HCT116 (cell line): Measurements from ENCODE around the gene DRGX.

ENCODE experiments used
- ATF3 ChIP-seq: IDR thresholded peaks from 2 replicates; pipeline ENCODE4 v1.6.1; 2012
- CEBPB ChIP-seq: IDR thresholded peaks from 2 replicates; pipeline ENCODE4 v1.6.1; 2012; ENCODE audit warnings: low read depth
- EZH2 ChIP-seq: fragments of 200-600 bp; sonication (generic); IDR thresholded peaks from 2 replicates; pipeline ENCODE4 v1.6.1; 2017; ENCODE audit warnings: antibody characterized with exemption, mixed run types
- EZH2phosphoT487 ChIP-seq: fragments of 200-600 bp; IDR thresholded peaks from 2 replicates; pipeline ENCODE4 v1.6.1; 2018; ENCODE audit warnings: antibody characterized with exemption, borderline replicate concordance
- JUND ChIP-seq: IDR thresholded peaks from 2 replicates; pipeline ENCODE4 v1.6.1; 2012
- POLR2A ChIP-seq: IDR thresholded peaks from 2 replicates; pipeline ENCODE4 v1.7.0; 2011; ENCODE audit warnings: borderline replicate concordance; ENCODE audit not compliant: insufficient read depth, insufficient read length; ENCODE audit errors: extremely low read depth
- SIN3A ChIP-seq: IDR thresholded peaks from 2 replicates; pipeline ENCODE4 v1.6.1; 2012; ENCODE audit warnings: low read depth
- SP1 ChIP-seq: IDR thresholded peaks from 2 replicates; pipeline ENCODE4 v1.6.1; 2012; ENCODE audit warnings: low read depth
- TF ChIP-seq, protein P1 (sequence below), 3 experiments: fragments of 200-600 bp in 1 of 3; sonication (generic) in 1 of 3; IDR thresholded peaks in 2 of 3; conservative IDR thresholded peaks in 1 of 3; 2 replicates each; pipeline ENCODE4 v1.5.1; 2012 to 2017; ENCODE audit warnings: low read depth in 2 of 3, low read length in 2 of 3, antibody characterized with exemption in 1 of 3, borderline replicate concordance in 1 of 3, control low read depth in 1 of 3, mild to moderate bottlenecking in 1 of 3, mixed read lengths in 1 of 3, mixed run types in 1 of 3, moderate library complexity in 1 of 3; ENCODE audit not compliant: insufficient read depth in 1 of 3
- TF ChIP-seq, protein P2 (sequence below): IDR thresholded peaks from 2 replicates; pipeline ENCODE4 v1.6.1; 2012; ENCODE audit warnings: low read depth

DNA sequence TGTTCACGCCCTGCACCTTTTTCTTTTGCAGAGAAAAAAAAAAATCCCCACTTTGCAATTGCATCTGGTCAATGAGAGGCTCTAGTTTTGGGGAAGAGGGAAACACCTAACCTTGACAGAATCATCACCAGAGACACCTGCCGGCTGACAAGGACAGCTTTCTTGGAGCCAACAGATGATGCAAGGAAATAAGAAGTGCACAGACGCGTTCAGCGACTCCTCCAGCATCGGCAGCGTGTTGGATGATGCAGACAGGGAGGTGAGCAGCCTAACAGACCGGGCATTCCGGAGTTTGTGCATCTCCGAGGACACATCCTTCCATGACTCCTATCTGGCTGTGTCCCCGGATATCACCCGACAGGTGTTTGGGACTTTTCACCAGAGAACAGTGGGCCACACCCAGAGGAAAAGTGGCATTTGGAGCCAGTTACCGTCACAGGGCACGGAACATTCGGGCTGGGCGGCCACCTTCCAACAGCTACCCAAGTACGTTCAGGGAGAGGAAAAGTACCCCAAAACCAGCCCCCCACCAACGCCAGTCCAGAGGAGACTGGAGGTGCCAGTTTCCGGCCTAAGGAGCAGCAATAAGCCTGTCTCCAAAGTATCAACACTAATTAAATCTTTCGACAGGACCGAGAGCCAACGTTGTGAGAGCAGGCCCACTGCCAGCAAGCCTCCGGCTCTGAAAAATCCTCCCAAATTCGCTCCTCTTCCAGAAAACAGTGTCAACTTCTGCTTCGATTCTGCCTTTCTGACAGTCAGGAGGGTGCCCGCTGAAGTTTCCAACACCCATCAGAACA lies 73.3 kb downstream of the DRGX start:
- TF ChIP-seq, protein P1, sequence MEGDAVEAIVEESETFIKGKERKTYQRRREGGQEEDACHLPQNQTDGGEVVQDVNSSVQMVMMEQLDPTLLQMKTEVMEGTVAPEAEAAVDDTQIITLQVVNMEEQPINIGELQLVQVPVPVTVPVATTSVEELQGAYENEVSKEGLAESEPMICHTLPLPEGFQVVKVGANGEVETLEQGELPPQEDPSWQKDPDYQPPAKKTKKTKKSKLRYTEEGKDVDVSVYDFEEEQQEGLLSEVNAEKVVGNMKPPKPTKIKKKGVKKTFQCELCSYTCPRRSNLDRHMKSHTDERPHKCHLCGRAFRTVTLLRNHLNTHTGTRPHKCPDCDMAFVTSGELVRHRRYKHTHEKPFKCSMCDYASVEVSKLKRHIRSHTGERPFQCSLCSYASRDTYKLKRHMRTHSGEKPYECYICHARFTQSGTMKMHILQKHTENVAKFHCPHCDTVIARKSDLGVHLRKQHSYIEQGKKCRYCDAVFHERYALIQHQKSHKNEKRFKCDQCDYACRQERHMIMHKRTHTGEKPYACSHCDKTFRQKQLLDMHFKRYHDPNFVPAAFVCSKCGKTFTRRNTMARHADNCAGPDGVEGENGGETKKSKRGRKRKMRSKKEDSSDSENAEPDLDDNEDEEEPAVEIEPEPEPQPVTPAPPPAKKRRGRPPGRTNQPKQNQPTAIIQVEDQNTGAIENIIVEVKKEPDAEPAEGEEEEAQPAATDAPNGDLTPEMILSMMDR (IDR thresholded peaks at IDR 0.05 in 2 of 3, conservative IDR thresholded peaks at IDR 0.05 in 1 of 3; ENCODE audit: borderline replicate concordance in 1 of 3, insufficient read depth in 1 of 3, low read depth in 2 of 3, low read length in 2 of 3): no peak
- TF ChIP-seq JUND: no peak
- TF ChIP-seq POLR2A: no peak
- no peak for TF ChIP-seq SP1
- TF ChIP-seq EZH2: no peak
- TF ChIP-seq, protein P2, sequence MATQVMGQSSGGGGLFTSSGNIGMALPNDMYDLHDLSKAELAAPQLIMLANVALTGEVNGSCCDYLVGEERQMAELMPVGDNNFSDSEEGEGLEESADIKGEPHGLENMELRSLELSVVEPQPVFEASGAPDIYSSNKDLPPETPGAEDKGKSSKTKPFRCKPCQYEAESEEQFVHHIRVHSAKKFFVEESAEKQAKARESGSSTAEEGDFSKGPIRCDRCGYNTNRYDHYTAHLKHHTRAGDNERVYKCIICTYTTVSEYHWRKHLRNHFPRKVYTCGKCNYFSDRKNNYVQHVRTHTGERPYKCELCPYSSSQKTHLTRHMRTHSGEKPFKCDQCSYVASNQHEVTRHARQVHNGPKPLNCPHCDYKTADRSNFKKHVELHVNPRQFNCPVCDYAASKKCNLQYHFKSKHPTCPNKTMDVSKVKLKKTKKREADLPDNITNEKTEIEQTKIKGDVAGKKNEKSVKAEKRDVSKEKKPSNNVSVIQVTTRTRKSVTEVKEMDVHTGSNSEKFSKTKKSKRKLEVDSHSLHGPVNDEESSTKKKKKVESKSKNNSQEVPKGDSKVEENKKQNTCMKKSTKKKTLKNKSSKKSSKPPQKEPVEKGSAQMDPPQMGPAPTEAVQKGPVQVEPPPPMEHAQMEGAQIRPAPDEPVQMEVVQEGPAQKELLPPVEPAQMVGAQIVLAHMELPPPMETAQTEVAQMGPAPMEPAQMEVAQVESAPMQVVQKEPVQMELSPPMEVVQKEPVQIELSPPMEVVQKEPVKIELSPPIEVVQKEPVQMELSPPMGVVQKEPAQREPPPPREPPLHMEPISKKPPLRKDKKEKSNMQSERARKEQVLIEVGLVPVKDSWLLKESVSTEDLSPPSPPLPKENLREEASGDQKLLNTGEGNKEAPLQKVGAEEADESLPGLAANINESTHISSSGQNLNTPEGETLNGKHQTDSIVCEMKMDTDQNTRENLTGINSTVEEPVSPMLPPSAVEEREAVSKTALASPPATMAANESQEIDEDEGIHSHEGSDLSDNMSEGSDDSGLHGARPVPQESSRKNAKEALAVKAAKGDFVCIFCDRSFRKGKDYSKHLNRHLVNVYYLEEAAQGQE: no peak
- no peak for TF ChIP-seq EZH2phosphoT487
- TF ChIP-seq CEBPB: no peak
- no peak for TF ChIP-seq ATF3
- no peak for TF ChIP-seq SIN3A
